Panc1 (cell line): ENCODE measurements around the gene KCNA5. TPM values are rescaled to one million over a fixed set of nuclear protein-coding genes. Genes with fewer than 3 reads are reported as not detected.

Experiments
- ATAC-seq: fragments of 200-7000 bp; cut with Tn5 transposase; 2 replicates; pipeline ENCODE4 v1.9.1; 2020; ENCODE audit warnings: mild to moderate bottlenecking, moderate library complexity
- BruUV-seq: library from RNA; stranded (reverse); fragments of 400-500 nt; replicated peaks from 2 replicates; lab custom pipeline; 2021; lab: Mats Ljungman, UMichigan
- CTCF ChIA-PET: fragments of 300-600 bp; sonication (Branson Sonifier 250); formaldehyde crosslinking; loops from one replicate; lab custom pipeline; 2022; ENCODE audit warnings: antibody characterized with exemption; lab: Charles Lee
- POLR2A ChIA-PET: fragments of 300-600 bp; sonication (Branson Sonifier 250); formaldehyde crosslinking; loops from one replicate; lab custom pipeline; 2022; ENCODE audit warnings: antibody characterized with exemption; lab: Charles Lee
- DNase-seq: peaks from one replicate; pipeline ENCODE4 v3.0.0-alpha.2; 2010; ENCODE audit warnings: low read depth, low spot score
- H3K27ac ChIP-seq: 2 replicates; pipeline ENCODE4 v1.5.1; 2011; ENCODE audit warnings: mild to moderate bottlenecking, low read length, inconsistent platforms
- H3K27me3 ChIP-seq: fragments of 200-500 bp; sonication (Bioruptor generic); 2 replicates; pipeline ENCODE4 v1.6.0; 2014; ENCODE audit warnings: low read length, inconsistent platforms; ENCODE audit not compliant: control insufficient read depth, insufficient read depth
- H3K36me3 ChIP-seq: fragments of 200-500 bp; sonication (Bioruptor generic); 2 replicates; pipeline ENCODE4 v1.5.1; 2014; ENCODE audit warnings: inconsistent platforms, mild to moderate bottlenecking, low read length, moderate library complexity; ENCODE audit not compliant: control insufficient read depth, insufficient read depth
- H3K4me1 ChIP-seq: 2 replicates; pipeline ENCODE4 v1.5.1; 2011; ENCODE audit warnings: inconsistent platforms, mild to moderate bottlenecking, low read length, moderate library complexity; ENCODE audit not compliant: control insufficient read depth, insufficient read depth
- H3K4me3 ChIP-seq, 2 experiments: 2 replicates each; pipeline ENCODE4 v1.5.1; 2011 to 2012; ENCODE audit warnings: low read depth in 2 of 2, low read length in 2 of 2, mild to moderate bottlenecking in 2 of 2, inconsistent platforms in 1 of 2, moderate library complexity in 1 of 2
- H3K9me3 ChIP-seq: fragments of 200-500 bp; sonication (Bioruptor generic); 2 replicates; pipeline ENCODE4 v1.5.1; 2014; ENCODE audit warnings: low read depth, mild to moderate bottlenecking, inconsistent platforms, low read length, moderate library complexity; ENCODE audit not compliant: control insufficient read depth, insufficient read depth
- POLR2AphosphoS5 ChIP-seq: IDR thresholded peaks from 2 replicates; pipeline ENCODE4 v1.6.1; 2012; ENCODE audit warnings: mild to moderate bottlenecking, low read depth, low read length, moderate library complexity
- REST ChIP-seq, 2 experiments: IDR thresholded peaks; 2 replicates each; pipeline ENCODE4 v1.6.1; 2011 to 2012; ENCODE audit warnings: low read depth in 2 of 2, control low read depth in 1 of 2, low read length in 1 of 2, mild to moderate bottlenecking in 1 of 2, moderate library complexity in 1 of 2; ENCODE audit not compliant: insufficient read depth in 1 of 2
- SIN3A ChIP-seq: IDR thresholded peaks from 2 replicates; pipeline ENCODE4 v1.6.1; 2012; ENCODE audit warnings: low read depth, mild to moderate bottlenecking, low read length, moderate library complexity, borderline replicate concordance; ENCODE audit not compliant: insufficient read depth
- TCF7L2 ChIP-seq: IDR thresholded peaks from 2 replicates; pipeline ENCODE4 v1.6.1; 2011; ENCODE audit warnings: mild to moderate bottlenecking, low read depth, low read length, inconsistent platforms
- in situ Hi-C: cut with HindIII; loops from 2 replicates; pipeline ENCODE4 v1.10.0; 2016; ENCODE audit warnings: low sequenced_read_pairs, low pct_unique_long_range_greater_than_20kb
- intact Hi-C: fragments of 100-400 bp; cut with micrococcal nuclease; formaldehyde crosslinking; loops from one replicate; pipeline ENCODE4 v1.10.0; 2022; ENCODE audit not compliant: unreplicated experiment
- total RNA-seq: library from RNA; stranded (reverse); gene quantifications from one replicate; pipeline ENCODE4 v1.2.1, GENCODE V29; 2021; ENCODE audit not compliant: unreplicated experiment
- TF ChIP-seq, protein P1 (sequence below): fragments of 450-650 bp; IDR thresholded peaks from 2 replicates; pipeline ENCODE4 v1.5.1; 2017; ENCODE audit warnings: mild to moderate bottlenecking

Gene KCNA5
- total RNA-seq, 1 experiment from 2014 or later, result not detected

DNA sequence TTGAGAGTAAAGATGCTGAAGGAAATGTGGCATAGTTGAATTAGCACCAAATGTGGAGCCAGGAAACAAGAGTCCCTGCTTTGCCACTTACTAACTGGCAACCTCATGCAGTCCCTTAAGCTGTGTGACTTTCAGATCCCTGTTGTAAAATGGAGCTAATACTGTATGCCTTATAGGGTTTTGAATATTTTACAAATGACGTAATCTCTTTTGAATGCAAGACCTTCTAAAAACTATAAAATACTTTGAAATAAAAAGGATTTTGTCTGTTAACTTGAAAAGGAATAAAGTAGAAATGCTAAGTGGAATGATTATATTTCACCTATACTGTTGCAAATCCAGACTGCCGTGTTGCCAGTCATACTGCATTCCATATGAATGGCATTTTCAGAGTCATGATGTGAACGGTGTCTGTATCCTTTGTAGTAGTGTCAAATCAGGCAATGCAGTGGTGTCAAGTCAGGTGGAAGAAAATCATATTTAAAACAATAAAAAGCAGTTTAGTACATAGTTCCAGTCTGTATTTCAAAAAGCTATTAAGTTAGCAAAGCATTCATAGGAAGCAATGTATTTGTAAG is 21.3 kb downstream of the KCNA5 start:
- H3K27ac ChIP-seq, result no peak overlapping the region
- no peaks in the 10 kb centered on the region for H3K4me1 ChIP-seq
- POLR2A ChIA-PET, result no interaction called here
- no peaks in the 10 kb centered on the region for H3K9me3 ChIP-seq
- CTCF ChIA-PET, result interaction anchor here (0.5 kb wide), 1 partner anchor 1200 kb away, joined by 6 read pairs; no protein-coding TSS in a partner anchor
- no peak overlapping the region for H3K4me3 ChIP-seq
- H3K27me3 ChIP-seq, result no peaks in the 10 kb centered on the region
- no peaks in the 10 kb centered on the region for H3K36me3 ChIP-seq
- ATAC-seq (no peak), DNase-seq (no peak)
- TF ChIP-seq POLR2AphosphoS5 (no peak), REST (IDR thresholded peaks at IDR 0.05; ENCODE audit: insufficient read depth in 1 of 2, low read depth in 2 of 2, low read length in 1 of 2) (no peak), SIN3A (no peak), TCF7L2 (no peak)
- TF ChIP-seq, protein P1, sequence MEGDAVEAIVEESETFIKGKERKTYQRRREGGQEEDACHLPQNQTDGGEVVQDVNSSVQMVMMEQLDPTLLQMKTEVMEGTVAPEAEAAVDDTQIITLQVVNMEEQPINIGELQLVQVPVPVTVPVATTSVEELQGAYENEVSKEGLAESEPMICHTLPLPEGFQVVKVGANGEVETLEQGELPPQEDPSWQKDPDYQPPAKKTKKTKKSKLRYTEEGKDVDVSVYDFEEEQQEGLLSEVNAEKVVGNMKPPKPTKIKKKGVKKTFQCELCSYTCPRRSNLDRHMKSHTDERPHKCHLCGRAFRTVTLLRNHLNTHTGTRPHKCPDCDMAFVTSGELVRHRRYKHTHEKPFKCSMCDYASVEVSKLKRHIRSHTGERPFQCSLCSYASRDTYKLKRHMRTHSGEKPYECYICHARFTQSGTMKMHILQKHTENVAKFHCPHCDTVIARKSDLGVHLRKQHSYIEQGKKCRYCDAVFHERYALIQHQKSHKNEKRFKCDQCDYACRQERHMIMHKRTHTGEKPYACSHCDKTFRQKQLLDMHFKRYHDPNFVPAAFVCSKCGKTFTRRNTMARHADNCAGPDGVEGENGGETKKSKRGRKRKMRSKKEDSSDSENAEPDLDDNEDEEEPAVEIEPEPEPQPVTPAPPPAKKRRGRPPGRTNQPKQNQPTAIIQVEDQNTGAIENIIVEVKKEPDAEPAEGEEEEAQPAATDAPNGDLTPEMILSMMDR, result no peak
- no TSS peak for BruUV-seq
- intact Hi-C loops (no loop called here), in situ Hi-C loops (no loop called here)

- H3K4me3 ChIP-seq, result no peak overlapping the region
- CTCF ChIA-PET, result no interaction called here
- no peaks in the 10 kb centered on the region for H3K4me1 ChIP-seq
- TF ChIP-seq TCF7L2 (no peak), POLR2AphosphoS5 (no peak), REST (IDR thresholded peaks at IDR 0.05; ENCODE audit: insufficient read depth in 1 of 2, low read depth in 2 of 2, low read length in 1 of 2) (no peak), SIN3A (no peak)
- TF ChIP-seq, protein P1, result no peak
- no peaks in the 10 kb centered on the region for H3K27me3 ChIP-seq
- no TSS peak for BruUV-seq
- POLR2A ChIA-PET, result no interaction called here
- ATAC-seq, result no peak
- H3K9me3 ChIP-seq, result no peaks in the 10 kb centered on the region
- intact Hi-C loops (no loop called here), in situ Hi-C loops (no loop called here)
- H3K27ac ChIP-seq, result no peak overlapping the region
- no peak for DNase-seq
- H3K36me3 ChIP-seq, result no peaks in the 10 kb centered on the region
Measured at GRCh38 chr12:5066251-5066650, 22.6 kb downstream of the KCNA5 start.
